HepG2 (cell line): ENCODE results near the gene TIRAP. TPM values are rescaled to one million over a fixed set of nuclear protein-coding genes. Genes with fewer than 3 reads are reported as not detected.

Experiments used
- ATAD3A ChIP-seq: sonication (generic); formaldehyde crosslinking; IDR thresholded peaks from 2 replicates; pipeline ENCODE4 v1.4.0; 2020; ENCODE audit warnings: missing genetic modification reagents
- CREM ChIP-seq, 2 experiments: sonication (generic) in 1 of 2; formaldehyde crosslinking in 1 of 2; IDR thresholded peaks; 2 replicates each; pipeline versions ENCODE4 v1.4.0 to v1.6.1; 2016 to 2020; ENCODE audit warnings: antibody characterized with exemption in 1 of 2, mild to moderate bottlenecking in 1 of 2, missing genetic modification reagents in 1 of 2
- DMAP1 ChIP-seq: IDR thresholded peaks from 2 replicates; pipeline ENCODE4 v1.6.1; 2016
- ELF3 ChIP-seq: IDR thresholded peaks from 2 replicates; pipeline ENCODE4 v1.6.1; 2016; ENCODE audit warnings: missing genetic modification reagents, missing compliant biosample characterization
- ETV5 ChIP-seq: IDR thresholded peaks from 2 replicates; pipeline ENCODE4 v1.6.1; 2018; ENCODE audit warnings: missing biosample characterization, missing genetic modification reagents, inconsistent platforms, borderline replicate concordance
- FLYWCH1 ChIP-seq: sonication (generic); formaldehyde crosslinking; IDR thresholded peaks from 2 replicates; pipeline ENCODE4 v1.8.1; 2023; ENCODE audit warnings: mild to moderate bottlenecking, missing genetic modification reagents
- KAT2B ChIP-seq: fragments of 150-350 bp; IDR thresholded peaks from 2 replicates; pipeline ENCODE4 v1.6.1; 2014; ENCODE audit warnings: low read depth, low read length, borderline replicate concordance
- NBN ChIP-seq: fragments of 450-650 bp; conservative IDR thresholded peaks from 2 replicates; pipeline ENCODE4 v1.6.1; 2017
- NFRKB ChIP-seq: fragments of 450-650 bp; IDR thresholded peaks from 2 replicates; pipeline ENCODE4 v1.6.1; 2017
- NRL ChIP-seq: sonication (generic); formaldehyde crosslinking; IDR thresholded peaks from 2 replicates; pipeline ENCODE4 v1.5.0; 2020; ENCODE audit warnings: missing genetic modification reagents, mild to moderate bottlenecking, moderate library complexity, borderline replicate concordance
- PPARG ChIP-seq: conservative IDR thresholded peaks from 2 replicates; pipeline ENCODE4 v1.6.1; 2016; ENCODE audit warnings: missing biosample characterization, missing genetic modification reagents
- SCMH1 ChIP-seq: sonication (generic); formaldehyde crosslinking; IDR thresholded peaks from 2 replicates; pipeline ENCODE4 v1.9.0; 2021; ENCODE audit warnings: missing genetic modification reagents, mild to moderate bottlenecking, borderline replicate concordance
- SMAD9 ChIP-seq: sonication (generic); formaldehyde crosslinking; IDR thresholded peaks from 2 replicates; pipeline ENCODE4 v1.5.1; 2020; ENCODE audit warnings: mild to moderate bottlenecking, missing genetic modification reagents
- TCF7 ChIP-seq: sonication (generic); IDR thresholded peaks from 2 replicates; pipeline ENCODE4 v1.6.1; 2016; ENCODE audit warnings: antibody characterized with exemption, low read depth
- YEATS2 ChIP-seq: sonication (generic); formaldehyde crosslinking; IDR thresholded peaks from 2 replicates; pipeline ENCODE4 v1.4.0; 2020; ENCODE audit warnings: missing genetic modification reagents, borderline replicate concordance
- ZMAT5 ChIP-seq: sonication (generic); formaldehyde crosslinking; IDR thresholded peaks from 2 replicates; pipeline ENCODE4 v1.5.0; 2020; ENCODE audit warnings: mild to moderate bottlenecking, low read depth, missing genetic modification reagents, borderline replicate concordance
- ZNF572 ChIP-seq: sonication (generic); formaldehyde crosslinking; IDR thresholded peaks from 2 replicates; pipeline ENCODE4 v1.5.1; 2020; ENCODE audit warnings: mild to moderate bottlenecking, missing genetic modification reagents
- ZNF615 ChIP-seq: sonication (generic); formaldehyde crosslinking; IDR thresholded peaks from 2 replicates; pipeline ENCODE4 v1.5.0; 2020; ENCODE audit warnings: mild to moderate bottlenecking, missing genetic modification reagents, borderline replicate concordance
- ZNF83 ChIP-seq: sonication (generic); formaldehyde crosslinking; IDR thresholded peaks from 2 replicates; pipeline ENCODE4 v1.4.0; 2020; ENCODE audit warnings: missing genetic modification reagents, mild to moderate bottlenecking, borderline replicate concordance
- ZSCAN30 ChIP-seq: sonication (generic); formaldehyde crosslinking; IDR thresholded peaks from 2 replicates; pipeline ENCODE4 v1.5.0; 2020; ENCODE audit warnings: mild to moderate bottlenecking, missing genetic modification reagents
- polyA plus RNA-seq, 8 experiments: library from polyadenylated mRNA; depleted of rRNA in 3 of 8; stranded (reverse) in 7 of 8; unstranded in 1 of 8; fragments of >200 nt; fragmentation: Illumina TruSeq in 4 of 8; extraction: Trizol in 4 of 8; gene quantifications; 2 replicates each; pipeline versions ENCODE4 v1.2.1 to v1.2.3, GENCODE V29; 2011 to 2016; ENCODE audit warnings: low read depth in 4 of 8, missing spikeins in 1 of 8, mixed read lengths in 1 of 8; ENCODE audit not compliant: insufficient read depth in 1 of 8
- total RNA-seq, 5 experiments: library from RNA; depleted of rRNA; stranded (reverse); fragments of >200 nt; fragmentation: Illumina TruSeq; extraction: Trizol; gene quantifications; 2 replicates each; pipeline ENCODE4 v1.2.3, GENCODE V29; 2016; ENCODE audit warnings: low read depth in 1 of 5
- TF ChIP-seq, protein P1 (sequence below): sonication (generic); formaldehyde crosslinking; IDR thresholded peaks from 2 replicates; pipeline ENCODE4 v1.4.0; 2020; ENCODE audit warnings: missing genetic modification reagents, borderline replicate concordance
- TF ChIP-seq, protein P2 (sequence below): sonication (generic); formaldehyde crosslinking; IDR thresholded peaks from 2 replicates; pipeline ENCODE4 v1.5.1; 2020; ENCODE audit warnings: mild to moderate bottlenecking, missing genetic modification reagents
- TF ChIP-seq, protein P3 (sequence below): sonication (generic); formaldehyde crosslinking; conservative IDR thresholded peaks from 2 replicates; pipeline ENCODE4 v1.8.0; 2022; ENCODE audit warnings: missing genetic modification reagents

The TIRAP gene
- total and polyA plus RNA-seq, 2 of the 13 experiments (the other 11 are each of a cell fraction or from before 2014, with no cell fraction given), result 5.4 to 5.7 TPM

DNA sequence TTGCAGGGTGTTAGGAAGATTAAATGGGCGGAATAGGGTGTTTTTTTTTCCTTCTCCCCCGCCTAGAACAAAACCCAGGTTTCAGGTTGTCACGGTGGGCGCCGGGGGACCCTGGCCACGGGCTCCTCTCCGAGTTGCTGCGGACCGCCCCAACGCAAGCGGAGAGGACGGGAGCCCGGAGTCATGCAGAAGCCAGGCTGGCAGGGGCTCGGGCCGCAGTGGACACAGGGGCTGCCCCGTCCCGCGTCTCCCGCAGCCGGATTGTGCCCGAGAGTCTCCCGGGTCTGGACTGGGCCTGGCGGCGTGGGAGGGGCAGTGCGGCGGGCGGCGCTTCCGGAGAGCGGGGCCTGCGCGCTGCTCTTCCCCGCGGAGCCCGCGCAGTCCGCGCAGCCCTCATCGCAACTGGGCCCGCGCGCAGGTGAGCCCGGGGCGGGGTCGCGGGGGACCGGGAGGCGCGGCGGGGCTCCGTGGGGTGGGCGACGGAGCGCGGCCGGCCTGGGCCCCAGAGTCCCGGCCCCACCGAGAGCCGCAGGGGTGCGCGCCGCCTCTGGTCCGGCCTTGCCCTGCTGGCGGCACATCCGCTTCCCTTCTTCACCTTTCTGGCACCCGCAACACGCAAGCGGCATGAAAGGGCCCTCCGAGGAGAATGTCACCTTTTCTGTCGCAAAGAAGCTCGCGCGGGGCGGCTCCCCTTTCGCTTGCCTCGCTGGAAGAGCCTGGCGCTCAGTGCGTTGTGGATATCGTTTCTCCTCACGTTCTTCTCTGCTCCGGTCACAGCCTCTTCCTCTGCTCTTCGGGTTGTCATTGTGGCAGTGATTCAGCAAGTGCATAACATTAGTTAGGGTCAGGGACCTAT is at the start of gene TIRAP (continued):
- TF ChIP-seq DMAP1 (CRISPR knock-in tag) (peak; percentile 67; the same call in 1 of the 2 replicates), ELF3 (CRISPR knock-in tag) (peak; percentile 50; the same call in 1 of the 2 replicates), ZMAT5 (CRISPR knock-in tag) (no peak), SCMH1 (no peak), KAT2B (no peak), ZSCAN30 (CRISPR knock-in tag) (no peak), ETV5 (CRISPR knock-in tag) (peak; percentile 83), ZNF572 (CRISPR knock-in tag) (no peak), CREM (IDR thresholded peaks at IDR 0.05) (no peak), CREM (CRISPR knock-in tag; IDR thresholded peaks at IDR 0.05) (no peak), ATAD3A (no peak), NBN (no peak), NFRKB (no peak), NRL (CRISPR knock-in tag) (no peak), TCF7 (no peak), FLYWCH1 (CRISPR knock-in tag) (peak; percentile 74; the same call in 1 of the 2 replicates), PPARG (CRISPR knock-in tag) (no peak), YEATS2 (CRISPR knock-in tag) (no peak), ZNF83 (no peak), SMAD9 (no peak; the same call in 1 of the 2 replicates), ZNF615 (CRISPR knock-in tag) (0 out of 2 replicates have a peak, but pooled peaks have one; percentile 65)
- TF ChIP-seq, protein P1, sequence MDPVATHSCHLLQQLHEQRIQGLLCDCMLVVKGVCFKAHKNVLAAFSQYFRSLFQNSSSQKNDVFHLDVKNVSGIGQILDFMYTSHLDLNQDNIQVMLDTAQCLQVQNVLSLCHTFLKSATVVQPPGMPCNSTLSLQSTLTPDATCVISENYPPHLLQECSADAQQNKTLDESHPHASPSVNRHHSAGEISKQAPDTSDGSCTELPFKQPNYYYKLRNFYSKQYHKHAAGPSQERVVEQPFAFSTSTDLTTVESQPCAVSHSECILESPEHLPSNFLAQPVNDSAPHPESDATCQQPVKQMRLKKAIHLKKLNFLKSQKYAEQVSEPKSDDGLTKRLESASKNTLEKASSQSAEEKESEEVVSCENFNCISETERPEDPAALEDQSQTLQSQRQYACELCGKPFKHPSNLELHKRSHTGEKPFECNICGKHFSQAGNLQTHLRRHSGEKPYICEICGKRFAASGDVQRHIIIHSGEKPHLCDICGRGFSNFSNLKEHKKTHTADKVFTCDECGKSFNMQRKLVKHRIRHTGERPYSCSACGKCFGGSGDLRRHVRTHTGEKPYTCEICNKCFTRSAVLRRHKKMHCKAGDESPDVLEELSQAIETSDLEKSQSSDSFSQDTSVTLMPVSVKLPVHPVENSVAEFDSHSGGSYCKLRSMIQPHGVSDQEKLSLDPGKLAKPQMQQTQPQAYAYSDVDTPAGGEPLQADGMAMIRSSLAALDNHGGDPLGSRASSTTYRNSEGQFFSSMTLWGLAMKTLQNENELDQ (CRISPR knock-in tag), result no peak
- TF ChIP-seq, protein P2, sequence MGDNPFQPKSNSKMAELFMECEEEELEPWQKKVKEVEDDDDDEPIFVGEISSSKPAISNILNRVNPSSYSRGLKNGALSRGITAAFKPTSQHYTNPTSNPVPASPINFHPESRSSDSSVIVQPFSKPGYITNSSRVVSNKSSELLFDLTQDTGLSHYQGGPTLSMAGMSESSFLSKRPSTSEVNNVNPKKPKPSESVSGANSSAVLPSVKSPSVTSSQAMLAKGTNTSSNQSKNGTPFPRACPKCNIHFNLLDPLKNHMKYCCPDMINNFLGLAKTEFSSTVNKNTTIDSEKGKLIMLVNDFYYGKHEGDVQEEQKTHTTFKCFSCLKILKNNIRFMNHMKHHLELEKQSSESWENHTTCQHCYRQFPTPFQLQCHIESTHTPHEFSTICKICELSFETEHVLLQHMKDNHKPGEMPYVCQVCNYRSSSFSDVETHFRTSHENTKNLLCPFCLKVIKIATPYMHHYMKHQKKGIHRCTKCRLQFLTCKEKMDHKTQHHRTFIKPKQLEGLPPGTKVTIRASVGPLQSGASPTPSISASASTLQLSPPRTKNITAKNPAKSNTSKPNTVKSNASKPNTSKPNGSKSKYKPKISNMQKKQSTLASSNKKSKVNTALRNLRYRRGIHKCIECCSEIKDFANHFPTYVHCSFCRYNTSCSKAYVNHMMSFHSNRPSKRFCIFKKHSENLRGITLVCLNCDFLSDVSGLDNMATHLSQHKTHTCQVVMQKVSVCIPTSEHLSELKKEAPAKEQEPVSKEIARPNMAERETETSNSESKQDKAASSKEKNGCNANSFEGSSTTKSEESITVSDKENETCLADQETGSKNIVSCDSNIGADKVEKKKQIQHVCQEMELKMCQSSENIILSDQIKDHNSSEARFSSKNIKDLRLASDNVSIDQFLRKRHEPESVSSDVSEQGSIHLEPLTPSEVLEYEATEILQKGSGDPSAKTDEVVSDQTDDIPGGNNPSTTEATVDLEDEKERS (CRISPR knock-in tag), result no peak
- TF ChIP-seq, protein P3, sequence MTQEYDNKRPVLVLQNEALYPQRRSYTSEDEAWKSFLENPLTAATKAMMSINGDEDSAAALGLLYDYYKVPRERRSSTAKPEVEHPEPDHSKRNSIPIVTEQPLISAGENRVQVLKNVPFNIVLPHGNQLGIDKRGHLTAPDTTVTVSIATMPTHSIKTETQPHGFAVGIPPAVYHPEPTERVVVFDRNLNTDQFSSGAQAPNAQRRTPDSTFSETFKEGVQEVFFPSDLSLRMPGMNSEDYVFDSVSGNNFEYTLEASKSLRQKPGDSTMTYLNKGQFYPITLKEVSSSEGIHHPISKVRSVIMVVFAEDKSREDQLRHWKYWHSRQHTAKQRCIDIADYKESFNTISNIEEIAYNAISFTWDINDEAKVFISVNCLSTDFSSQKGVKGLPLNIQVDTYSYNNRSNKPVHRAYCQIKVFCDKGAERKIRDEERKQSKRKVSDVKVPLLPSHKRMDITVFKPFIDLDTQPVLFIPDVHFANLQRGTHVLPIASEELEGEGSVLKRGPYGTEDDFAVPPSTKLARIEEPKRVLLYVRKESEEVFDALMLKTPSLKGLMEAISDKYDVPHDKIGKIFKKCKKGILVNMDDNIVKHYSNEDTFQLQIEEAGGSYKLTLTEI, result no peak
